ENCODE measurements around the gene LGALS3BP. TPM values are rescaled to one million over a fixed set of nuclear protein-coding genes. Genes with fewer than 3 reads are reported as not detected.

Gene LGALS3BP
- total RNA-seq, 1 experiment from 2014 or later: 69.8 TPM

DNA sequence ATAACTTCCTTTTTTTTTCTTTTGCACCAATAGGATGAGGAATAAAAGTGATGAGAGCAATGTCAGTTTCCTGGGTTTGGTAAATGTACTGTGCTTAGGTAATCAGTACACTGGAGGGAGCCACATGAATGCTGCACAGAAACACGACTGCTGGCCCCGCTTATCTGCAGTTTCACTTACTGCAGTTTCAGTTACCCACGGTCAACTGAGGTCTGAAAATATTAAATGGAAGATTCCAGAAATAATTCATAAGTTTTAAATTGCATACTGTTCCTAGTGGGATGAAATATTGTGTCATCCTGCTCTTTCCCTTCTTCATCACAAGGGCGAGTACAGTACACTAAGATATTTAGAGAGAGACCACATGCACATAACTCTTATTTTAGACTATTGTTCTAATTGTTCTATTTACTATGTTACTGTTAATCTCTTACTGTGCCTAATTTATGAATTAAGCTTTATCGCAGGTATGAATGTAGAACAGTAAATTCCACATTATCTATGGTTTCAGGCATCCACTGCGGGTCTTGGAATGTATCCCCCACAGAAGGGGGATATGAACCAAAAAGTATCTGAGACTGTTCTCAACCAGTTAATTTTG, 6.4 kb upstream of the LGALS3BP start:
- Histone ChIP-seq H2BK120ac (ENCODE audit: low read depth, low read length, poor library complexity, severe bottlenecking) (no peak overlapping the region), H3K4me1 (ENCODE audit: insufficient read depth, low read length) (peaks cover 4% of the 10 kb centered on the region; the same call in 1 of the 2 replicates), H3K27ac (ENCODE audit: insufficient read length, low read depth, low read length) (peak overlapping the region; percentile 20), H4K20me1 (ENCODE audit: control insufficient read depth, insufficient read depth, insufficient read length) (no peaks in the 10 kb centered on the region), H3K23ac (ENCODE audit: insufficient read length, low read depth, low read length) (no peak overlapping the region), H3K79me2 (ENCODE audit: insufficient read depth, low read length) (no peaks in the 10 kb centered on the region), H3K14ac (ENCODE audit: insufficient read depth, low read length) (no peak overlapping the region), H4K91ac (ENCODE audit: insufficient read length, low read depth, low read length) (no peak overlapping the region), H3K18ac (ENCODE audit: insufficient read length, low read depth, low read length) (no peak overlapping the region), H3K9ac (ENCODE audit: extremely low read depth, insufficient read length, low read length) (no peak overlapping the region), H2AFZ (ENCODE audit: low read length) (no peak overlapping the region), H3T11ph (ENCODE audit: low read length) (no peak overlapping the region), H3K4me2 (ENCODE audit: insufficient read depth, insufficient read length, low read length) (peak overlapping the region; percentile 73), H2BK5ac (ENCODE audit: insufficient read length, low read length) (no peak overlapping the region), H4K8ac (replicated peaks; ENCODE audit: insufficient read length, low read depth, low read length) (no peak overlapping the region), H2BK20ac (ENCODE audit: low read depth, low read length, poor library complexity, severe bottlenecking) (no peak overlapping the region), H3K9me3 (ENCODE audit: control insufficient read depth, low read depth, low read length) (no peaks in the 10 kb centered on the region), H2BK12ac (ENCODE audit: insufficient read length, low read depth, low read length) (no peak overlapping the region), H4K5ac (ENCODE audit: insufficient read length, low read depth, low read length) (no peak overlapping the region), H2AK5ac (ENCODE audit: insufficient read length, low read length) (no peak overlapping the region), H3K23me2 (ENCODE audit: insufficient read length, low read depth, low read length, poor library complexity, severe bottlenecking) (no peaks in the 10 kb centered on the region), H2BK15ac (ENCODE audit: low read depth, low read length) (no peak overlapping the region), H3K56ac (ENCODE audit: insufficient read length, low read depth, low read length) (peak overlapping the region; percentile 91), H3K79me1 (ENCODE audit: insufficient read depth, low read depth, low read length, poor library complexity, severe bottlenecking) (no peaks in the 10 kb centered on the region), H3K4ac (ENCODE audit: low read depth, low read length) (no peak overlapping the region), H3K27me3 (ENCODE audit: insufficient read depth, low read length) (no peaks in the 10 kb centered on the region)
- 0 out of 3 replicates have a peak, but pooled peaks have one; percentile 15 for TF ChIP-seq CTCF (conservative IDR thresholded peaks at IDR 0.05)
- peaks cover 7 to 11% (median 7%) of the 10 kb centered on the region in 3 experiments for H3K36me3 Mint-ChIP-seq (ENCODE audit: insufficient read depth in 1 of 3, low read depth in 3 of 3)
- no peaks in the 10 kb centered on the region for H3K9me3 Mint-ChIP-seq
- no peak for DNase-seq
- H3K27ac Mint-ChIP-seq: peak overlapping the region; percentile 80 to 92 (median 91); a peak in 1 of 7 replicates
- H3K27me3 Mint-ChIP-seq (ENCODE audit: low read depth): peaks cover 23% of the 10 kb centered on the region
- H3K4me1 Mint-ChIP-seq: peaks cover 13 to 17% of the 10 kb centered on the region in 2 experiments
- H3K4me3 Mint-ChIP-seq: peak overlapping the region in 1 of 2 experiments; percentile 46; a peak in 2 of 5 replicates
- WGBS (ENCODE audit: extremely low coverage, insufficient read length, low lambda C conversion rate): no CpG with 5 or more reads among the region's 6 CpGs
